ENCODE measurements around the gene ZFYVE9. TPM values are rescaled to one million over a fixed set of nuclear protein-coding genes. Genes with fewer than 3 reads are reported as not detected.

Gene ZFYVE9
- total and polyA plus RNA-seq, 2 of the 4 experiments (the other 2 are of a cell fraction): 8.3 to 28.7 TPM

DNA sequence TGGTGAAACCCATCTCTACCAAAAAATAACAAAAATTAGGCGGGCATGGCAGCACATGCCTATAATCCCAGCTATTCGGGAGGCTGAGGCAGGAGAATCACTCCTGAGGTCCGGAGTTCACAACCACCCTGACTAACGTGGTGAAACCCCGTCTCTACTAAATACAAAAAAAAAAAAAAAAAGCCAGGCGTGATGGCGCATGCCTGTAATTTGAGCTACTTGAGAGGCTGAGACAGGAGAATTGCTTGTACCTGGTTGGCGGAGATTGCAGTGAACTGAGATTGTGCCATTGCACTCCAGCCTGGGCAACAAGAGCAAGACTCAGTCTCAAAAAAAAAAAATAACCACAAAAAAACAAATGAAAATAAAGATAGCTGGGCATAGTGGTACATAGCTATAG is 181.8 kb downstream of the ZFYVE9 start:
- CTCF ChIA-PET: no interaction called here
- no TSS peak for BruUV-seq (replicated peaks)

More for the DNA sequence above, 181.8 kb downstream of the ZFYVE9 start:
- H3K27me3 ChIP-seq (ENCODE audit: control insufficient read depth, insufficient read depth, low read length): no peaks in the 10 kb centered on the region
- no peaks in the 10 kb centered on the region for H3K36me3 ChIP-seq (ENCODE audit: control insufficient read depth, insufficient read depth, low read length)
- no peak overlapping the region for H2BK5ac ChIP-seq (ENCODE audit: low read depth, low read length, poor library complexity, severe bottlenecking)
- TF ChIP-seq CHD1 (IDR thresholded peaks at IDR 0.05; ENCODE audit: low read depth, low read length): no peak
- TF ChIP-seq FOS (IDR thresholded peaks at IDR 0.05; ENCODE audit: low read depth, low read length): no peak
- no peak for TF ChIP-seq RFX5 (IDR thresholded peaks at IDR 0.05; ENCODE audit: low read depth, low read length)
- TF ChIP-seq CEBPB (IDR thresholded peaks at IDR 0.05; ENCODE audit: low read depth, low read length): no peak
- TF ChIP-seq NFE2L2 (IDR thresholded peaks at IDR 0.05; ENCODE audit: low read depth, low read length): no peak
- TF ChIP-seq RCOR1 (IDR thresholded peaks at IDR 0.05; ENCODE audit: insufficient replicate concordance, low read length): no peak
- TF ChIP-seq POLR2A (IDR thresholded peaks at IDR 0.05; ENCODE audit: low read depth, low read length): no peak
- TF ChIP-seq, protein P1, sequence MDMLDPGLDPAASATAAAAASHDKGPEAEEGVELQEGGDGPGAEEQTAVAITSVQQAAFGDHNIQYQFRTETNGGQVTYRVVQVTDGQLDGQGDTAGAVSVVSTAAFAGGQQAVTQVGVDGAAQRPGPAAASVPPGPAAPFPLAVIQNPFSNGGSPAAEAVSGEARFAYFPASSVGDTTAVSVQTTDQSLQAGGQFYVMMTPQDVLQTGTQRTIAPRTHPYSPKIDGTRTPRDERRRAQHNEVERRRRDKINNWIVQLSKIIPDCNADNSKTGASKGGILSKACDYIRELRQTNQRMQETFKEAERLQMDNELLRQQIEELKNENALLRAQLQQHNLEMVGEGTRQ (IDR thresholded peaks at IDR 0.05; ENCODE audit: low read depth, low read length): no peak
- no peak for TF ChIP-seq MAFK (IDR thresholded peaks at IDR 0.05; ENCODE audit: low read depth, low read length)
- TF ChIP-seq, protein P2, sequence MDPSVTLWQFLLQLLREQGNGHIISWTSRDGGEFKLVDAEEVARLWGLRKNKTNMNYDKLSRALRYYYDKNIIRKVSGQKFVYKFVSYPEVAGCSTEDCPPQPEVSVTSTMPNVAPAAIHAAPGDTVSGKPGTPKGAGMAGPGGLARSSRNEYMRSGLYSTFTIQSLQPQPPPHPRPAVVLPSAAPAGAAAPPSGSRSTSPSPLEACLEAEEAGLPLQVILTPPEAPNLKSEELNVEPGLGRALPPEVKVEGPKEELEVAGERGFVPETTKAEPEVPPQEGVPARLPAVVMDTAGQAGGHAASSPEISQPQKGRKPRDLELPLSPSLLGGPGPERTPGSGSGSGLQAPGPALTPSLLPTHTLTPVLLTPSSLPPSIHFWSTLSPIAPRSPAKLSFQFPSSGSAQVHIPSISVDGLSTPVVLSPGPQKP (IDR thresholded peaks at IDR 0.05; ENCODE audit: borderline replicate concordance, low read depth, low read length): no peak
- no peak for TF ChIP-seq SMC3 (IDR thresholded peaks at IDR 0.05; ENCODE audit: low read depth, low read length)
- no peak for TF ChIP-seq MXI1 (IDR thresholded peaks at IDR 0.05; ENCODE audit: borderline replicate concordance, low read depth, low read length)
- TF ChIP-seq, protein P3, sequence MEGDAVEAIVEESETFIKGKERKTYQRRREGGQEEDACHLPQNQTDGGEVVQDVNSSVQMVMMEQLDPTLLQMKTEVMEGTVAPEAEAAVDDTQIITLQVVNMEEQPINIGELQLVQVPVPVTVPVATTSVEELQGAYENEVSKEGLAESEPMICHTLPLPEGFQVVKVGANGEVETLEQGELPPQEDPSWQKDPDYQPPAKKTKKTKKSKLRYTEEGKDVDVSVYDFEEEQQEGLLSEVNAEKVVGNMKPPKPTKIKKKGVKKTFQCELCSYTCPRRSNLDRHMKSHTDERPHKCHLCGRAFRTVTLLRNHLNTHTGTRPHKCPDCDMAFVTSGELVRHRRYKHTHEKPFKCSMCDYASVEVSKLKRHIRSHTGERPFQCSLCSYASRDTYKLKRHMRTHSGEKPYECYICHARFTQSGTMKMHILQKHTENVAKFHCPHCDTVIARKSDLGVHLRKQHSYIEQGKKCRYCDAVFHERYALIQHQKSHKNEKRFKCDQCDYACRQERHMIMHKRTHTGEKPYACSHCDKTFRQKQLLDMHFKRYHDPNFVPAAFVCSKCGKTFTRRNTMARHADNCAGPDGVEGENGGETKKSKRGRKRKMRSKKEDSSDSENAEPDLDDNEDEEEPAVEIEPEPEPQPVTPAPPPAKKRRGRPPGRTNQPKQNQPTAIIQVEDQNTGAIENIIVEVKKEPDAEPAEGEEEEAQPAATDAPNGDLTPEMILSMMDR (conservative IDR thresholded peaks at IDR 0.05; ENCODE audit: low read depth, low read length): no peak
- TF ChIP-seq MAZ (IDR thresholded peaks at IDR 0.05; ENCODE audit: borderline replicate concordance, low read depth, low read length): no peak
- no peak overlapping the region for H4K8ac ChIP-seq (ENCODE audit: low read depth in 2 of 2, low read length in 2 of 2)
- intact Hi-C loops (cut with micrococcal nuclease): no loop called here
- H2AFZ ChIP-seq (replicated peaks; ENCODE audit: low read length, poor library complexity): no peak overlapping the region
- no peak overlapping the region for H3K14ac ChIP-seq (replicated peaks; ENCODE audit: low read depth, low read length)
- DNase-seq (no peak), ATAC-seq (ENCODE audit: low read depth) (no peak)
- no peak overlapping the region for H2AK9ac ChIP-seq (replicated peaks; ENCODE audit: low read depth, low read length, poor library complexity)
- no peak overlapping the region for H4K91ac ChIP-seq (ENCODE audit: insufficient read depth, low read depth, low read length)
- no peak overlapping the region for H2BK120ac ChIP-seq (ENCODE audit: low read depth, low read length)
- H3K79me1 ChIP-seq (ENCODE audit: low read depth in 1 of 2, low read length in 2 of 2): no peaks in the 10 kb centered on the region
- no peak overlapping the region for H3K4me2 ChIP-seq (ENCODE audit: low read depth, low read length)
- H2BK20ac ChIP-seq (ENCODE audit: low read depth, low read length): no peak overlapping the region
- H3K56ac ChIP-seq (ENCODE audit: extremely low read depth, insufficient read depth, low read length): no peak overlapping the region
- no peak overlapping the region for H4K5ac ChIP-seq (ENCODE audit: low read depth, low read length)
- no peaks in the 10 kb centered on the region for H3K4me1 ChIP-seq (ENCODE audit: control insufficient read depth, insufficient read depth, low read length)
- H4K20me1 ChIP-seq (ENCODE audit: insufficient read depth, low read length): no peaks in the 10 kb centered on the region
- no peak overlapping the region for H3K4ac ChIP-seq (ENCODE audit: low read depth, low read length)
- H3K9ac ChIP-seq (ENCODE audit: low read depth, low read length): no peak overlapping the region
- no peak overlapping the region for H3K18ac ChIP-seq (ENCODE audit: low read depth, low read length)
- H3K9me1 ChIP-seq (ENCODE audit: insufficient read depth, low read length): no peaks in the 10 kb centered on the region
- no peaks in the 10 kb centered on the region for H3K9me3 ChIP-seq (ENCODE audit: control insufficient read depth, insufficient read depth, low read length)
- no peak overlapping the region for H3K23ac ChIP-seq (ENCODE audit: low read depth, low read length)
- H3K4me3 ChIP-seq (ENCODE audit: insufficient read depth, low read depth, low read length): no peak overlapping the region
- 100% methylated on average over 1 of the region's 8 CpGs; no CpG with 5 or more reads in 1 of the 2 experiments for WGBS, 2 experiments (ENCODE audit: extremely low coverage in 2 of 2, insufficient read length in 1 of 2)
- dilution Hi-C loops (cut with HindIII; ENCODE audit: low sequenced_read_pairs, unreplicated experiment): no loop called here
- no peak overlapping the region for H2BK15ac ChIP-seq (ENCODE audit: low read depth, low read length)
- POLR2A ChIA-PET (ENCODE audit: unreplicated experiment): no interaction called here
- H2AK5ac ChIP-seq (ENCODE audit: low read depth, low read length): no peak overlapping the region
- H3K27ac ChIP-seq (ENCODE audit: insufficient read depth, low read length): no peak overlapping the region
- in situ Hi-C loops (cut with MboI; ENCODE audit: low sequenced_read_pairs): no loop called here

Measured in IMR-90 (cell line).